Keratinocyte (primary cell): ENCODE results near the gene CHPF. TPM values are rescaled to one million over a fixed set of nuclear protein-coding genes. Genes with fewer than 3 reads are reported as not detected.

Experiments used
- DNase-seq: peaks from one replicate; pipeline ENCODE4 v3.0.0-alpha.2; 2011; ENCODE audit warnings: low read depth, missing footprints, low spot score
- FAIRE-seq: peaks from 2 replicates; lab custom pipeline; 2011; peaks lifted over from hg19 to GRCh38; lab: Jason Lieb, UNC
- H2AFZ ChIP-seq: 2 replicates; pipeline ENCODE4 v1.6.0; 2012; ENCODE audit warnings: low read length, control low read depth, inconsistent platforms; ENCODE audit not compliant: control insufficient read depth
- H3K27ac ChIP-seq: 2 replicates; pipeline ENCODE4 v1.5.1; 2011; ENCODE audit warnings: low read length; ENCODE audit not compliant: control insufficient read depth, insufficient read depth
- H3K27me3 ChIP-seq: 3 replicates; pipeline ENCODE4 v1.6.0; 2011; ENCODE audit warnings: low read length; ENCODE audit not compliant: control insufficient read depth, insufficient read depth; ENCODE audit errors: extremely low read depth
- H3K36me3 ChIP-seq, 2 experiments: 2 replicates in 1 of 2; 3 replicates in 1 of 2; pipeline ENCODE4 v1.5.1; 2011; ENCODE audit warnings: low read length in 2 of 2, mild to moderate bottlenecking in 1 of 2; ENCODE audit not compliant: control insufficient read depth in 2 of 2, insufficient read depth in 2 of 2; ENCODE audit errors: extremely low read depth in 1 of 2
- H3K4me1 ChIP-seq: 3 replicates; pipeline ENCODE4 v1.5.1; 2011; ENCODE audit warnings: low read length; ENCODE audit not compliant: control insufficient read depth, insufficient read depth; ENCODE audit errors: extremely low read depth
- H3K4me2 ChIP-seq: 3 replicates; pipeline ENCODE4 v1.6.0; 2011; ENCODE audit warnings: low read depth, low read length; ENCODE audit not compliant: control insufficient read depth, insufficient read depth; ENCODE audit errors: extremely low read depth
- H3K4me3 ChIP-seq, 3 experiments: fragments of 200-600 bp in 1 of 3; sonication (generic) in 1 of 3; 2 replicates in 2 of 3; 3 replicates in 1 of 3; pipeline ENCODE4 v1.5.1; 2011 to 2016; ENCODE audit warnings: low read length in 3 of 3, mild to moderate bottlenecking in 3 of 3, control low read depth in 2 of 3, inconsistent platforms in 1 of 3, low read depth in 1 of 3, mixed read lengths in 1 of 3, mixed run types in 1 of 3, moderate library complexity in 1 of 3; ENCODE audit not compliant: control insufficient read depth in 2 of 3, insufficient read depth in 2 of 3; ENCODE audit errors: extremely low read depth in 1 of 3
- H3K79me2 ChIP-seq: 2 replicates; pipeline ENCODE4 v1.6.0; 2012; ENCODE audit warnings: low read length; ENCODE audit not compliant: control insufficient read depth, insufficient read depth
- H3K9ac ChIP-seq: 3 replicates; pipeline ENCODE4 v1.6.0; 2011; ENCODE audit warnings: low read length; ENCODE audit not compliant: control insufficient read depth, insufficient read depth; ENCODE audit errors: extremely low read depth
- H3K9me1 ChIP-seq: 3 replicates; pipeline ENCODE4 v1.6.0; 2011; ENCODE audit warnings: low read length; ENCODE audit not compliant: control insufficient read depth, insufficient read depth; ENCODE audit errors: extremely low read depth
- H3K9me3 ChIP-seq: 2 replicates; pipeline ENCODE4 v1.5.1; 2012; ENCODE audit warnings: low read depth, low read length; ENCODE audit not compliant: control insufficient read depth
- H4K20me1 ChIP-seq: 3 replicates; pipeline ENCODE4 v1.6.0; 2011; ENCODE audit warnings: low read length; ENCODE audit not compliant: control insufficient read depth, insufficient read depth; ENCODE audit errors: extremely low read depth
- CTCF ChIP-seq, 3 experiments: IDR thresholded peaks in 1 of 3; conservative IDR thresholded peaks in 1 of 3; optimal IDR thresholded peaks in 1 of 3; 2 replicates in 2 of 3; 3 replicates in 1 of 3; pipeline versions ENCODE3 to v1.5.1; 2011; ENCODE audit warnings: low read length in 3 of 3, mild to moderate bottlenecking in 3 of 3, moderate library complexity in 2 of 3, control low read depth in 1 of 3, inconsistent platforms in 1 of 3; ENCODE audit not compliant: insufficient read depth in 2 of 3; ENCODE audit errors: extremely low read depth in 1 of 3
- EZH2 ChIP-seq: IDR thresholded peaks from one replicate; pipeline ENCODE4 v1.6.1; 2012; ENCODE audit warnings: inconsistent platforms, mild to moderate bottlenecking, low read length, moderate library complexity
- dilution Hi-C: fragments of 300-500 bp; cut with MboI; formaldehyde crosslinking; loops from one replicate; pipeline ENCODE4 v1.7.0; 2020; ENCODE audit warnings: low sequenced_read_pairs; ENCODE audit not compliant: extremely low pct_ligation_motif_present
- polyA plus RNA-seq, 5 experiments: library from polyadenylated mRNA; depleted of rRNA in 3 of 5; stranded (reverse) in 3 of 5; stranded (forward) in 1 of 5; unstranded in 1 of 5; fragments of >200 nt; gene quantifications; 1 replicate in 1 of 5; 2 replicates in 3 of 5; 3 replicates in 1 of 5; pipeline versions ENCODE4 v1.2.1 to v1.2.3, GENCODE V29; 2011 to 2012; ENCODE audit warnings: missing spikeins in 2 of 5, low read depth in 1 of 5, low replicate concordance in 1 of 5

CHPF gene
- polyA plus RNA-seq, 1 donor (not counting 4 experiments of a cell fraction or from before 2014, with no cell fraction given) = 24.4 TPM

- peaks cover 6% of the 10 kb centered on the region for H3K27me3 ChIP-seq
- no peaks in the 10 kb centered on the region for H3K9me1 ChIP-seq
- H3K9ac ChIP-seq = no peak overlapping the region
- no peak overlapping the region for H3K4me2 ChIP-seq
- H3K9me3 ChIP-seq = no peaks in the 10 kb centered on the region
- no peak for FAIRE-seq
- H3K79me2 ChIP-seq = no peaks in the 10 kb centered on the region
- no peaks in the 10 kb centered on the region for H4K20me1 ChIP-seq
- H2AFZ ChIP-seq = no peak overlapping the region
- dilution Hi-C loops = no loop called here
- no peak for DNase-seq
- H3K4me1 ChIP-seq = no peaks in the 10 kb centered on the region
- H3K36me3 ChIP-seq = no peaks in the 10 kb centered on the region
- H3K4me3 ChIP-seq = no peak overlapping the region
- TF ChIP-seq CTCF (optimal IDR thresholded peaks at IDR 0.05 in 1 of 3, IDR thresholded peaks at IDR 0.05 in 1 of 3, conservative IDR thresholded peaks at IDR 0.05 in 1 of 3; ENCODE audit: extremely low read depth in 1 of 3, insufficient read depth in 2 of 3, low read length in 3 of 3) = no peak
- TF ChIP-seq EZH2 = no peak
- H3K27ac ChIP-seq = no peak overlapping the region
Measured at GRCh38 chr2:219581346-219581745, 37.7 kb upstream of the CHPF start.

GRCh38 chr2:219578811-219579613, 35.4 kb upstream of the CHPF start:
- no peaks in the 10 kb centered on the region for H3K36me3 ChIP-seq
- no peaks in the 10 kb centered on the region for H3K9me1 ChIP-seq
- TF ChIP-seq EZH2 (no peak), CTCF (optimal IDR thresholded peaks at IDR 0.05 in 1 of 3, IDR thresholded peaks at IDR 0.05 in 1 of 3, conservative IDR thresholded peaks at IDR 0.05 in 1 of 3; ENCODE audit: extremely low read depth in 1 of 3, insufficient read depth in 2 of 3, low read length in 3 of 3) (no peak)
- no peaks in the 10 kb centered on the region for H3K4me1 ChIP-seq
- H3K9me3 ChIP-seq = no peaks in the 10 kb centered on the region
- dilution Hi-C loops = no loop called here
- no peak overlapping the region for H3K9ac ChIP-seq
- DNase-seq = no peak
- no peak for FAIRE-seq
- peaks cover 6% of the 10 kb centered on the region for H3K27me3 ChIP-seq
- H3K27ac ChIP-seq = no peak overlapping the region
- no peak overlapping the region for H2AFZ ChIP-seq
- H3K4me2 ChIP-seq = no peak overlapping the region
- no peaks in the 10 kb centered on the region for H4K20me1 ChIP-seq
- H3K4me3 ChIP-seq = no peak overlapping the region
- no peaks in the 10 kb centered on the region for H3K79me2 ChIP-seq
